ENCODE data around the gene ENTREP3.

DNA sequence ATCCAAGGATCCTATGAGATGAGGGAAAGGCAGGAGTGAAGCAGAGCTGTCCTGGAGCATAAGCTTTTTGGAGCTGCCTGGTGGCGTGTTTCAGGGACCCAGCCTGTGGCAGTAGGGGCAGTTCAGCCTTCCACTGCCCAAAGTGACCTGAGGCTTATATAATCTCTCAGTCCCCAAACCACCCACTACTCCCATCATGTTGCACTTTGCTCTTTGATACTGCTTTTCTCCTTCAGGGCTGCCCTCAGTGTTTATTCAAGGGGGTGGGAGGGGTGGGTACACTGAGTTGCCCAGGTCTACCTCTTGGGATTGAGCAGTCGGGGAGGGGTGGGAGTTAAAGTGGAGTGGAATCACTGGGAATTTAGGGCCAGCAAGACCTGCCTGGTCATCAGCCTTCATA lies 31.3 kb upstream of the ENTREP3 start:
- TF ChIP-seq, protein P1, sequence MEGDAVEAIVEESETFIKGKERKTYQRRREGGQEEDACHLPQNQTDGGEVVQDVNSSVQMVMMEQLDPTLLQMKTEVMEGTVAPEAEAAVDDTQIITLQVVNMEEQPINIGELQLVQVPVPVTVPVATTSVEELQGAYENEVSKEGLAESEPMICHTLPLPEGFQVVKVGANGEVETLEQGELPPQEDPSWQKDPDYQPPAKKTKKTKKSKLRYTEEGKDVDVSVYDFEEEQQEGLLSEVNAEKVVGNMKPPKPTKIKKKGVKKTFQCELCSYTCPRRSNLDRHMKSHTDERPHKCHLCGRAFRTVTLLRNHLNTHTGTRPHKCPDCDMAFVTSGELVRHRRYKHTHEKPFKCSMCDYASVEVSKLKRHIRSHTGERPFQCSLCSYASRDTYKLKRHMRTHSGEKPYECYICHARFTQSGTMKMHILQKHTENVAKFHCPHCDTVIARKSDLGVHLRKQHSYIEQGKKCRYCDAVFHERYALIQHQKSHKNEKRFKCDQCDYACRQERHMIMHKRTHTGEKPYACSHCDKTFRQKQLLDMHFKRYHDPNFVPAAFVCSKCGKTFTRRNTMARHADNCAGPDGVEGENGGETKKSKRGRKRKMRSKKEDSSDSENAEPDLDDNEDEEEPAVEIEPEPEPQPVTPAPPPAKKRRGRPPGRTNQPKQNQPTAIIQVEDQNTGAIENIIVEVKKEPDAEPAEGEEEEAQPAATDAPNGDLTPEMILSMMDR (IDR thresholded peaks at IDR 0.05; ENCODE audit: insufficient read depth, low read depth, low read length) = no peak
- TF ChIP-seq EZH2 (IDR thresholded peaks at IDR 0.05; ENCODE audit: insufficient read depth, low read length) = no peak

Data from astrocyte (in vitro differentiated cells and primary cell).